SH-SY5Y (cell line): Measurements from ENCODE around the gene PARD3.

Experiments used
- GATA2 ChIP-seq: IDR thresholded peaks from 2 replicates; pipeline ENCODE4 v1.6.1; 2011; ENCODE audit warnings: mild to moderate bottlenecking, low read depth, low read length
- GATA3 ChIP-seq: IDR thresholded peaks from 2 replicates; pipeline ENCODE4 v1.6.1; 2011; ENCODE audit warnings: low read depth, mild to moderate bottlenecking, low read length, moderate library complexity

GRCh38 chr10:34547695-34548094, 267.4 kb downstream of the PARD3 start:
- TF ChIP-seq GATA2 (no peak), GATA3 (no peak)
